Measurements from ENCODE around the gene PCDH9.
A peak's percentile ranks its signal among the peaks of the same experiment; 100 is the strongest.
"Not testable (repeated sequence)": the region's sequence is repeated elsewhere in the genome, so short reads cannot be mapped to it uniquely, and the experiment has no call there.

PCDH9 gene

DNA sequence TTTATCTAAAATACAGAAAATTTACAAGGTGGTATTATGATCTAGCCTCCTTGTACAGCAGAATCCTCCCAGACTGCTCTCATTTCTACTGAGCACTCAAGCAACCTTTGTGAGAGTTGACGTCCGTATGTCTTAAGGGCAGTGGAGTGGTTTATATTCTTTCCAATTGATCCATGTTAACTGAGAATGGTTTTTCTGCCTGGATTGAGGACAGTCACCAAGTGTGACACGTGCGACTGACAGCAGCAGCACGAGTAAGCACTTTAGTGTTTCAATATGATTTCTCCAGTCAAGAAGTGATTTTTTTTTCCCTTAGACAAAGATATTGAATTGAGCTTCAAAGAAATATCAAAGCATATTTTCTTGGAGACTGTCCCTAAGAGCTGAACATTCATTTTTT, 901.7 kb downstream of the PCDH9 start:
- no peak for DNase-seq

DNA sequence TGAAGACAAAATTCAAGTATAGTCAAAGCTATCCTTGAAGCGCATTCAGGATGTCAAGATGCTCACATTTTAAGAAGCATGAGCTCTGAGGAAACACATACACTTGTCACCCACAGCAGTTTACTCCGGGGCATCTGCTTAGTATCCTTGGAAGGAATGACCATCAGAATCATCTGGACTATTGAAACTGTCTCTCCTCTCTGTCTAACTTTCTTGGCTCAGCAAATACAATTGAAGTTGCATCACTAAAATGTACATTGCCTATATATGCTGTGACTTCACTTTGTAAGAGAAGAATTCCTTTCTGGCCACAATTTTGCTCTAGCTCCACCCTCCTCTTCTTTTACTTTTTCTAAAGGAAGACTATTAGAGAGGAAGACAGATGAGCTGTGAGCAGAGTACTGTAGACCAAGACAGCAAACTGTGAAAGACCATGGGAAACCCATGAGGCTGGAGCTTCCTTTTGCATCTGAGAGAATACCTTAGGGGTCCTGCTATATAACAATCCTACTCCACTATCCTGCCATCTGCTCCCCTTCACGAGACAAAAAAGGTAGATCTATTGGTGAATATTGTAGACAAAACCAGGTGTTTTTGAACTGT, 906.3 kb downstream of the PCDH9 start:
- DNase-seq: peak; percentile 54

DNA sequence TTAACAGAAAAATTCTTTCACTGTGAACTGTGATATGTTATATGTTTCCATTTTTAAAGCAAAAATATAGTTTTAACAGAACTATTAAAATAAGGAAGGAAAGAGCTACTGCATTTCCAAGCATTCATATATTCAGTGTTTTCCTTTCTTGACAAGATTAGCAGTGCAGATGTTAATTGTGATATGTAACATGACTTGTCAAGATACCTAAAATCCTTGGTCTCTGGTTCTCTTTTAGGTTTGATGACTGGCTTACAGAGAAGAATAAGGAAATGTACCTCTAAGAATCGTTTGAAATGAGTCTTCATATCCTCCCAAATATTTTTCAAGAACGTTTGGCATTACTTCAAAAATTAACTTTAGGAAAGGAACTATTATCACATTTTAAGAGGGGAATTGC, 907.2 kb downstream of the PCDH9 start:
- DNase-seq: no peak

DNA sequence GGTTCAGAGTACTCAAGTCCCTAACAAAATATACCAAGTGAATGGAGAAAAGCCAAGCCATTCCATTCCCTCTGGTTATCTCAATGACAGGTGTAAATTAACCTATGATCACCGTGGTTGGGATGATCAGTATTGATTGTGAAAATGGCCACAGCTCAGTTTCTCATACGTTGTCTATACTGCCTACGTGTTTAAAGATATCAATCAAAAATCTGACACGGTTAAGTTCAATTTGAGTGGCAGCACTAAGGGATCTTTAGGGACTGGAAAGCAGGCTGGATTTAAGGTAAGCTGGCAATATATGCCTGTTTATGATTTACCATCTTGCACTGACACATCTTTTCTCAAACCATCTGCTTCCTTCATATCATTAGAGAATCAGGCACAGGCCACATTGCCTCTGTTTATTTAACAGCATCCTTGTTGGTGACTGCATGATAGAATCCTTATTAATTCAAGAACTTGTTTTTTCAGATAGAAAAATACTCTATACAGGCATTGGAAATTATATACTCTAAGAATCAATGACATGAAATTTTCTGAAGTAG, 907.9 kb downstream of the PCDH9 start:
- DNase-seq: no peak

DNA sequence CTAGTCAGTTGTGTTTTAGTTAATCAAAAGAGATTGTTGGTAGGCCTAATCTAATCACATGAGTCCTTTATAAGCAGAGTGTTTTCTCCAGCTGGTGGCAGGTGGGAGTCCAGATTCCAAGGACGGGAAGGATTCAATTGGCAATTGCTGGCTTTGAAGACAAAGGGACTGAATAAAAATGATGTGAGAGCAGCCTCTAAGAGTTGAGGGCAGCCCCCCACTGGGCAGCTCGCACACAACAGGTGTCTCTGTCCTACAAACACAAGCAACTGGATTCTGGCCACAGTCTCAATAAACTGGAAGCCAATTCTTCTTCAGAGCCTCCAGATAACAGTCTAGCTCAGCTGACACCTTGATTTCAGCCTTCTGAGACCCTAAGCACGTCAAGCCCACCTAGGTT, 915.2 kb downstream of the PCDH9 start:
- no peak for DNase-seq

DNA sequence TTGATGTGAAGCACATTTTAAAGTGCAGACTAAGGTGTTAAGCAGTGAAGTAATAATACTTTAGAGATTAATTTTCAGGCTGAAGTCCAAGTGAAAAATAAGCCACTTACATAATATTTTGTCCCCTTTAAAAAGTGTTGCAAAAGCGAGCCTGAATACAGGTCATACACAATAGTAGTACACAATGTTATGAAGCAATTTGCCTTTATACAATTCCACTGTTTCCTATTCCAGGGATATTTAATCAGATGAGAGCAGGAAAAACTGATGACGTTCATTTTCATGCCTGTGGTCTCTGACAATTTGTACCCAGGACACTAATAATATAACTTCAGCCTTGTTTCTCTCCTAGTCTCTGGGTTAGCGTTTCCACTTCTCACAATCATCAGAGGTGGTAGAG, 916.7 kb downstream of the PCDH9 start:
- DNase-seq: peak; percentile 18

DNA sequence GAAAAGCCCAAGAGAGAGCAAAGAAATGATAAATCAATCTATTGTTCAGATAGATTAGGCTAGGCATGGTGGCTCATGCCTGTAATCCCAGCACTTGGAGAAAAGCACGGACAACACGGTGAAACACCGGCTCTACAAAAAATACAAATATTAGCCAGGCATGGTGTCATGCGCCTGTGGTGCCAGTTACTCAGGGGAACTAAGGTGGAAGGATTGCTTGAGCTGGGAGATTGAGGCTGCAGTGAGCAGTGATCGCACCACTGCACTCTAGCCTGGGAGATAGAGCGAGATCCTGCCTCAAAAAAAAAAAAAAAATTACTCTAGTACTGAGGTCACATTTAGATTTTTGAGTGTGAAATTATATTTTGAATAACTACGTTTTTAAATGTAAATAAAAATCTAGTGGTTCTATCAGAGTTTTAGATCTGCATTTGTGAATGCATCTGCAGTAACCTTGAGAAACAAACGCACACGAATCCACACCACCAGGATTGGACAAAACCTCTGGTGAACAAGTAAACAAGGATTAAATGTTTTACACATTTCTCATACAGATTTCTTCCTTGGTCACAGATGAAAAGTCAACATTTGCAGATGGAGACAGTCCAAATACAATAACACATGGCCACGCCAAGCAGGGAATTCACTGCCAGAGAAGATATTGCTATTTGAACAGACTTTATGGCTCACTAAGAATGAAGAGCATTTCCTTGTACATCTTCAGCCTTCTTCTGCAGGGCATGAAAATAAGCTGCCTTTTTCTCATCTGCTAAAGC, 917.6 kb downstream of the PCDH9 start:
- peak; percentile 76 for DNase-seq

DNA sequence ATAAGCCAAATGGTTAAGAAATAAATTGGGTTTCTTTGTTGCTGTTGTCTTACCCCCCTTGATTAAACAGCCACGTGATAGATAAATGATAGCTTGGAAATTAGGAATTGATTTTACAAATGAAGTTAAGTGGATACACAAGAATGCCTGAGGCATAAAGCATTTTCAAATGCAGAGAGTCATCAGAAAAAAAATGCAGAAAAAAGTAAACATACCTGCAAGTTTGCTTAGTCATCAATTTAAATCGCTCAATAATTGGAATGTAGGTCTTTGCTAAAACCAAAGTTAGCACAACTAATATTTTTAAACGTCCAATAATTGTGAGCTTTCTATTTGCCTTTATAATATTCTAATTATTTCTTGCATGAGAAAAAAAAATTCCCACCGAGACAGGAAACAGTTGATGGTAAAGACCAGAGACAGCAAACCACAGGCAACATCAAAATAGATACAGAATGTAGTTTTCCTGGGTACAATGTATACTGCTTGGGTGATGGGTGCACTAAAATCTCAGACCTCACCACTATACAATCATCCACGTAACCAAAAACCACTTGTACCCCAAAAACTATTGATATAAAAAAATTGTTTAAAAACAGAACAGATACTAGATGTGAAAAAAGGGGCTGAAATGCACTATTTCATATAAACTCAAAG, 924.0 kb downstream of the PCDH9 start:
- no peak for DNase-seq

DNA sequence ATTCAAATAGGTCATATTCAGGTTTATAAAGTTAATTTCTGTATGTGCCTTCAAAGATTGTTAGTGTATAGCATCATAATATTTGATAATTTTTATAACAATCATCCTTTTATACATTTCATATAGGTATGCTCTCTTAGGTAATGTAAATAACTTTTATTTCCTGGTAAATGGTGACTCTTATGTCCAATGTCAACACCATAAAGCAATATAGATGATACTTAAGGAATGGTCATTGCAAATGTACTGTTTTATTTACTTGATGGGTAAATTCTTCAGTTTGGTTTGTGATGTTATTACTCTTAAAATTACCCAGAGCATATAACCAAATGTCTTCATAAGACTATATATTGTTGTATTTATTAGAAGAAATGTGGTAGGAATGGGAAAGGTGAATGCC, 928.7 kb downstream of the PCDH9 start:
- DNase-seq: no peak

DNA sequence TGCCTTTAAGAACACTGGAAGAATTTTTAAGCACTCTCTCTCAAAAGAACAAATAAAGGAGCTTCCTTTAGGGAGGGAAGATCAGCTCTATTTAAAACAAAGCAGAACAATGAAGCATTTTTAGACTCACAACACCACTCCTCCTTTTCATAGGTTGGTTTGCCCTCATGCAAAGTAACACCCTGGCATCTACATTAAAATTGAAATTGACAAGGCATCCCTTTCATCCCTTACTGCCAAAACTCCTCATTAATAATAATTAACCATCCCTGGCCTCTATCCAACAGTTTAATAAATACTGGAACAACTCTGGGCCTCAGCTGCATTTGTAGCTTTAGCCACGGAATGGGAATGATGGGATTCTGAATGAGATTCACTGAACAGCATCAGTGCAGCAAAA, 929.1 kb downstream of the PCDH9 start:
- no peak for DNase-seq

DNA sequence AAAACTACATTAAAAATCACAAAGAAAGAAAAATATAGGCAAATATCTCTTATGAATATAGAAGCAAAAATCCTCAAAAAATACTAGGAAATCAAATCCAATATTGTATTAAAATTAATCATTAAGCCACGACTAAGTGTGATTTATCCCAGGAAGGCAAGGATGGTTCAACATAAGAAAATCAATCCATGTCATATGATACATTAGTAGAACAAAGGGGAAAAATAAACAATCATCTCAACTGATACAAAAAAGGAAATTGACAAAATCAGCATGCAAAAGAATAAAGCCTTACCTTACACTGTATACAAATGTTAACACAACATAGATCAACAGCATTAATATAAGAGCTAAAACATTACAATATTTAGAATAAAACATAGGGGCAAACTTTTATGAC, 933.3 kb downstream of the PCDH9 start:
- no peak for DNase-seq

DNA sequence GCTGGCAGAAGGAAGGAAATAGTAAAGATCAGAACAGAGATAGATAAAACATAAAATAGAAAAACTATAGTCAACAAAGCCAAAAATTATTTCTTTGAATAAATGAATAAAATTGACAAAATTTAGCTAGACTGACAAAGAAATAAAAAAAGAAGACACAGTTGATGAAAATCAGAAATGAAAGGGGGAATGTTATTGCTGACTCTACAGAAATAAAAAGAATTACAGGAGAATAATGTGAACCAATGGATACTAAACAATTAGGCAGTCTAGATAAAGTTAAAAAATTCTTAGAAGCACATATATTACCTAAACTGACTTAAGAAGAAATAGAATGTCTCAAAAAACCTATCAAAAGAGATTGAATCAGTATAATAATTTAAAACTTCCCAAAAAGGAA, 933.8 kb downstream of the PCDH9 start:
- DNase-seq: no peak

DNA sequence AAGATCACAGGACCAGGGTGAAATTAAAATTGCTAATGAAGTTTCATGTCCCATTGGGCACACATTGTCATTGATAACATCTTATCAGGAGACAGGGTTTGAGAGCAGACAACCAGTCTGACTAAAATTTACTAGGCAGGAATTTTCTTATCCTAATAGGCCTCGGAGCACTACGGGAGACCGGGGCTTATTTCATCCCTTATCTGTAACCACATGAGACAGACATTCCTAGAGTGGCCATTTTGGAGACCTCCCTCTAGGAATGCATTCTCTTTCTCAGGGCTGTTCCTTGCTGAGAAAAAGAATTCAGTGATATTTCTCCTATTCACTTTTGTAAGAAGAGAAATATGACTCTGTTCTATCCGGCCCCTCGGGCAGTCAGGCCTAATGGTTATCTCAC, 943.3 kb downstream of the PCDH9 start:
- not testable (repeated sequence) for DNase-seq

DNA sequence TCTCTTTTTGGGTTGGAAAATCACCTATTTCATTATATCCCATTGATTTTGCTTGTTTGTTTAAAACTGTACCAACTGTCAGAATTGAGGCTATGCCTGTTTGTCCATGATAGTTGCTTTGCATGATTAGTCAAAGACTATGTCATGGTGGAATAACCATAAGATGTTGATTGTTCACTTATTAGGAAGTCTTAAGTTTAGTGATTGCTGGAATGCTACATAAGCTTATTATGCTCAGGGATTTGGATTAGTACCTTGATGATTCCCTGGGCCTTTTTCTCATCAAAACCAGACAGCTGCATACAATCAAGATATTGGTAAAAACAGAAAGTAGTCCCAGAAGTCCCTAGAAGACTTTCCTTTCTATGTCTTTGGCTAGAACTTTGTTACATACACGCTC, 954.7 kb downstream of the PCDH9 start:
- no peak for DNase-seq

DNA sequence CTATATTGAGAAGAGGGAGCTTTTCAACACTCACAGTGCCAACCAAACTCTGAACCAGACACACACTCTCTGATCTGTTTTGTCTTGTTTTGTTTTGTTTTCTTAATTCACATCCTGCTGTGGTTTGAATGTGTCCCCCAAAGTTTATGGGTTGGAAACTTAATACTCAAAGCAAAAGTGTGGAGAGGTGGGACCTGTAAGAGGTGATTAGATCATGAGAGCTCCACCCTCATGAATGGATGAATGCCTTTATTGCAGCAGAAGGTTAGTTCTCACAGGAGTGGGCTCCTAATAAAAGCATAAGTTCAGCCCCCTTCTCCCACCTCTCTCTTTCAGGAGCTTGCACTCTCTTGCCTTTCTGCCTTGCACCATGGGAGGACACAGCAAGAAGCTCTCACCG, 957.1 kb downstream of the PCDH9 start:
- no peak for DNase-seq

DNA sequence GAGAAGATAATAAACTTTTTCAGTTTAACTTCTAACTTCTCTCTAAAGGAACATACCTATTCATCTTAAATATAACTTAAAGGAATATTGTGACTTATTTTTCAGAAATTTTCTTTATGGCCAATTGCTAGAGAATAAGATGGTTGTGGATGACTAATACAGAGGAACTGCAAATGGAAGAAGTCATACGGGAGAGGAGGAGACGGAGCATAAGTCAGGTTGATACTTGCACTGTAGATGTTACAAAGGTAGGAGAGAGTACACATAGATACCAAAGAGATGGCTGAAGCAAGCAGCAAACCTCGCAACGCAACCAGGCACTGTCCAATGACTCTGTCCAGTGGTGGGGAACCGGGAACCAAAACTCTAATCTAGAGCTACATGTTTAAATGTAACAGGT, 963.4 kb downstream of the PCDH9 start:
- no peak for DNase-seq

DNA sequence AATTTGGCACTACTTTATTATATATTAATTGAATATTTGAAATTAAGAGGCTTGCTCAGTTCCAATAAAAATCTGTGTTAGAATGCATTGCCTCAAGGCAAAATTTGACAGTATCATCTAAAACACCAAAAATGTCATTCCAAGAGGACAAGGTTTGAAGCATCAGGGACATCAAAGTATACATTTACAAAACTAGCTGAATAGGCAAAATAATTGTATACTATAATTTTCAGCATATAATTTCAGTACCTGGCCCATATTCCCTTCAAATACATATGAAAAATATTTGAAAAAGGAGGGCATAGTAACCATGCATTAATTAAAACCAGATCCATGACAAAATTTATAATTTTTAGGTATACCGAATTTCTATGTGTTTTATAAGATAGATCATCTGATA, 963.8 kb downstream of the PCDH9 start:
- no peak for DNase-seq

DNA sequence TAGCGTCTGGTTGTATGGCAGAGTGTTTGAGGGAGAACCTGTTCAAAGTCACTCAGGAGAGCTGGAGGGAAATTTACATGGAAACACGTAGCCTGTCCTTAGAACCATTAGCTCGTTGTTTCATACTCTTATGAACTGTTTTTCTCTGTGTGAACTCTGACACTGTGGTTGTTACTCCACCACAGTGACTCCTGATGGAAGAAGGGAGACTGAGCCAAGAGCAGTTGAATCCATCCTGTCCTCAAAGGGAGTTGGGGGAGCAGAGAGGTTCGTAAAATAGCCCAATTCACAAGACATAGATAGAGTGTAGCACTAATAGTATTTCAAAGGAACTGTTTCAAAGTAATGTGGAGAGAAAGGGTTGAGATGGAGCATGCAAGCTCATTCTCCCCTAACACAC, 964.8 kb downstream of the PCDH9 start:
- DNase-seq: no peak

DNA sequence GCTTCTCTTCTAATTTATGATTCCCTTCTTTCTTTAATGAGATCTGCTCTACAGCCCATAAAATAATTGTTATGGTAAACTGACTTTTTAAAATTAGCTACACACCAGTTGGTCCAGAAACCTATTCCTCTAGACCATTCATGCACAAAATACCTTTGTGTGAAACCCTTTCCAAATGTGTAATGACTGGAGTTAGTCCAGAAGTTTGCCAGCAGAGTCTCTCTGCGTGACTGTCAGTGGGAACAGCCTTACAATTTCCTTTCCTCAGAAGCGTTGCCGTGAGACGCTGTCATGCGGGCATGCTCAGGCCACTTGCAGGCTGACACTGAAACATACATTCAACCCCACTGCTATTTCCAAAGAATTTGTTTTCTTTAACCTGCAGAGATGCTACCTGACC, 965.2 kb downstream of the PCDH9 start:
- no peak for DNase-seq

DNA sequence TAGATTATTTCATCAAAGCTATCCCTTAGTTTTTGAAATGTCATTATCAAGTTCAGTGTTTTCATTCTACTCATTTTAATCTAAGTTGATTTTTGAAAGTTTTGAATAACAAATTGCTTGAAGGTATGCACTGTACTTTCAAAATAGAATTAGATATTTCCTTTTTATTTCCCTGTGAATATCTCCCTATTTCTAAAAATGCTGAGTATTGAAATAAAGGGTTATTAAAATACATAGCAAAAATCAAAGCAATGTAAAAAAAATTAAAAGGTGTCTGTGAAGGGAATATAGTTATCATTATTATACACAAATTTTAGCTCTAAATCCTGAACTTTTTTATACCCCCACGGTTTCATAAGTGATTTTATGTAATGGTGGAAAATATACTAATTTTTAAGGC, 967.8 kb downstream of the PCDH9 start:
- DNase-seq: no peak

DNA sequence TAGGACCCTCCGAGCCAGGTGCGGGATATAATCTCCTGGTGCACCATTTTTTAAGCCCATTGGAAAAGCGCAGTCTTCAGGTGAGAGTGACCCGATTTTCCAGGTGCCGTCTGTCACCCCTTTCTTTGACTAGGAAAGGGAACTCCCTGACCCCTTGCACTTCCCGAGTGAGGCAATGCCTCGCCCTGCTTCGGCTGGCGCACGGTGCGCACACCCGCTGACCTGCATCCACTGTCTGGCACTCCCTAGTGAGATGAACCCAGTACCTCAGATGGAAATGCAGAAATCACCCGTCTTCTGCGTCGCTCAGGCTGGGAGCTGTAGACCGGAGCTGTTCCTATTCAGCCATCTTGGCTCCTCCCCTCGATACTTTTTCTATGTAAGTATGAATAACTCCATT, 970.7 kb downstream of the PCDH9 start:
- DNase-seq: not testable (repeated sequence)

Data from fibroblast of skin of abdomen (primary cell).